H9 (cell line): ENCODE results near the gene CDKL1. TPM values are rescaled to one million over a fixed set of nuclear protein-coding genes. Genes with fewer than 3 reads are reported as not detected.

Experiments used
- DNase-seq: peaks from one replicate; pipeline ENCODE4 v3.0.0-alpha.2; 2017
- H2AFZ ChIP-seq: one replicate; pipeline ENCODE4 v1.6.1; 2013; ENCODE audit warnings: mild to moderate bottlenecking, low read length, control low read depth, moderate library complexity
- H2AK5ac ChIP-seq: 2 replicates; pipeline ENCODE4 v1.6.1; 2013; ENCODE audit warnings: low read length, control low read depth, mixed read lengths; ENCODE audit not compliant: insufficient read length
- H2BK120ac ChIP-seq: one replicate; pipeline ENCODE4 v1.6.1; 2013; ENCODE audit warnings: low read depth, mild to moderate bottlenecking, low read length, control low read depth, inconsistent platforms; ENCODE audit not compliant: poor library complexity, severe bottlenecking
- H2BK12ac ChIP-seq: 2 replicates; pipeline ENCODE4 v1.6.1; 2013; ENCODE audit warnings: low read length, control low read depth, mixed read lengths, low read depth; ENCODE audit not compliant: insufficient read length
- H2BK15ac ChIP-seq: 2 replicates; pipeline ENCODE4 v1.6.1; 2013; ENCODE audit warnings: low read depth, low read length, control low read depth
- H2BK20ac ChIP-seq: one replicate; pipeline ENCODE4 v1.6.1; 2013; ENCODE audit warnings: low read depth, mild to moderate bottlenecking, low read length, control low read depth, inconsistent platforms; ENCODE audit not compliant: poor library complexity, severe bottlenecking
- H2BK5ac ChIP-seq: 2 replicates; pipeline ENCODE4 v1.6.1; 2013; ENCODE audit warnings: low read length, control low read depth, mixed read lengths; ENCODE audit not compliant: insufficient read length
- H3K14ac ChIP-seq: 2 replicates; pipeline ENCODE4 v1.6.1; 2013; ENCODE audit warnings: low read length, control low read depth; ENCODE audit not compliant: insufficient read depth
- H3K18ac ChIP-seq: 2 replicates; pipeline ENCODE4 v1.6.1; 2013; ENCODE audit warnings: low read depth, mild to moderate bottlenecking, mixed read lengths, low read length, control low read depth; ENCODE audit not compliant: insufficient read length
- H3K23ac ChIP-seq: 2 replicates; pipeline ENCODE4 v1.6.1; 2013; ENCODE audit warnings: low read length, control low read depth, mixed read lengths, low read depth; ENCODE audit not compliant: insufficient read length
- H3K23me2 ChIP-seq: 2 replicates; pipeline ENCODE4 v1.6.1; 2013; ENCODE audit warnings: low read depth, mild to moderate bottlenecking, mixed read lengths, low read length, control low read depth; ENCODE audit not compliant: insufficient read length, poor library complexity, severe bottlenecking
- H3K27ac ChIP-seq: 2 replicates; pipeline ENCODE4 v1.5.1; 2013; ENCODE audit warnings: low read length, control low read depth, mixed read lengths, low read depth; ENCODE audit not compliant: insufficient read length
- H3K27me3 ChIP-seq: 2 replicates; pipeline ENCODE4 v1.6.1; 2013; ENCODE audit warnings: low read length, control low read depth, inconsistent platforms; ENCODE audit not compliant: insufficient read depth
- H3K4ac ChIP-seq: 2 replicates; pipeline ENCODE4 v1.6.1; 2013; ENCODE audit warnings: low read depth, mild to moderate bottlenecking, control low read depth, inconsistent platforms, low read length, moderate library complexity
- H3K4me1 ChIP-seq: 2 replicates; pipeline ENCODE4 v1.6.1; 2013; ENCODE audit warnings: low read length, control low read depth, inconsistent platforms; ENCODE audit not compliant: insufficient read depth
- H3K4me2 ChIP-seq: 2 replicates; pipeline ENCODE4 v1.6.1; 2013; ENCODE audit warnings: low read length, control low read depth, mixed read lengths; ENCODE audit not compliant: insufficient read length, insufficient read depth
- H3K56ac ChIP-seq: 2 replicates; pipeline ENCODE4 v1.6.1; 2013; ENCODE audit warnings: low read depth, mild to moderate bottlenecking, mixed read lengths, low read length, control low read depth; ENCODE audit not compliant: insufficient read length
- H3K79me1 ChIP-seq: 2 replicates; pipeline ENCODE4 v1.6.1; 2013; ENCODE audit warnings: low read depth, mild to moderate bottlenecking, moderate library complexity, low read length, control low read depth, inconsistent platforms; ENCODE audit not compliant: insufficient read depth, poor library complexity, severe bottlenecking
- H3K79me2 ChIP-seq: 2 replicates; pipeline ENCODE4 v1.6.1; 2013; ENCODE audit warnings: low read length, control low read depth, inconsistent platforms; ENCODE audit not compliant: insufficient read depth
- H3K9ac ChIP-seq: 2 replicates; pipeline ENCODE4 v1.6.1; 2013; ENCODE audit warnings: low read length, control low read depth, mixed read lengths; ENCODE audit not compliant: insufficient read length; ENCODE audit errors: extremely low read depth
- H3K9me3 ChIP-seq: one replicate; pipeline ENCODE4 v1.6.1; 2013; ENCODE audit warnings: low read depth, low read length, inconsistent platforms; ENCODE audit not compliant: control insufficient read depth
- H3T11ph ChIP-seq: one replicate; pipeline ENCODE4 v1.6.1; 2013; ENCODE audit warnings: mild to moderate bottlenecking, low read length, control low read depth, inconsistent platforms
- H4K20me1 ChIP-seq: one replicate; pipeline ENCODE4 v1.6.1; 2013; ENCODE audit not compliant: control insufficient read depth, insufficient read length, insufficient read depth
- H4K5ac ChIP-seq: 2 replicates; pipeline ENCODE4 v1.6.1; 2013; ENCODE audit warnings: low read depth, mild to moderate bottlenecking, mixed read lengths, low read length, control low read depth; ENCODE audit not compliant: insufficient read length
- H4K8ac ChIP-seq: replicated peaks from 2 replicates; pipeline ENCODE4 v1.6.1; 2013; ENCODE audit warnings: low read length, control low read depth, mixed read lengths, low read depth; ENCODE audit not compliant: insufficient read length
- H4K91ac ChIP-seq: 2 replicates; pipeline ENCODE4 v1.6.1; 2013; ENCODE audit warnings: low read depth, mild to moderate bottlenecking, moderate library complexity, mixed read lengths, low read length, control low read depth; ENCODE audit not compliant: insufficient read length
- H3K27ac Mint-ChIP-seq, 3 experiments: 2 replicates in 2 of 3; 3 replicates in 1 of 3; pipeline ENCODE4 v1.8.0; 2020 to 2021; ENCODE audit warnings: mixed read lengths in 3 of 3, mild to moderate bottlenecking in 1 of 3, moderate library complexity in 1 of 3
- H3K27me3 Mint-ChIP-seq: 2 replicates; pipeline ENCODE4 v1.8.0; 2021; ENCODE audit warnings: low read depth, mild to moderate bottlenecking, moderate library complexity, mixed read lengths
- H3K36me3 Mint-ChIP-seq, 3 experiments: 2 replicates in 2 of 3; 3 replicates in 1 of 3; pipeline ENCODE4 v1.8.0; 2020 to 2021; ENCODE audit warnings: low read depth in 3 of 3, mixed read lengths in 3 of 3; ENCODE audit not compliant: insufficient read depth in 1 of 3
- H3K4me1 Mint-ChIP-seq, 2 experiments: 2 replicates each; pipeline ENCODE4 v1.8.0; 2020; ENCODE audit warnings: mixed read lengths in 2 of 2
- H3K4me3 Mint-ChIP-seq, 2 experiments: 2 replicates in 1 of 2; 3 replicates in 1 of 2; pipeline ENCODE4 v1.8.0; 2020 to 2021; ENCODE audit warnings: mild to moderate bottlenecking in 2 of 2, mixed read lengths in 2 of 2, moderate library complexity in 1 of 2
- H3K9me3 Mint-ChIP-seq, 2 experiments: 2 replicates in 1 of 2; 3 replicates in 1 of 2; pipeline ENCODE4 v1.8.0; 2020; ENCODE audit warnings: mild to moderate bottlenecking in 2 of 2, mixed read lengths in 2 of 2, moderate library complexity in 1 of 2
- WGBS: extraction: QIAGEN DNeasy Blood & Tissue Kit; methylation state at CpG from one replicate; pipeline ENCODE4 v1.1.7; 2013; ENCODE audit warnings: missing lambda C conversion rate, low lambda C conversion rate, mixed read lengths; ENCODE audit not compliant: insufficient read length; ENCODE audit errors: extremely low coverage; 5-methylcytosine and 5-hydroxymethylcytosine counted together
- total RNA-seq: library from RNA; stranded (reverse); gene quantifications from 2 replicates; pipeline ENCODE4 v1.2.1, GENCODE V29; 2021
- TF ChIP-seq, protein P1 (sequence below): fragments of 200-600 bp; sonication (generic); conservative IDR thresholded peaks from 3 replicates; pipeline ENCODE4 v1.8.0; 2021; ENCODE audit warnings: antibody characterized with exemption, mild to moderate bottlenecking

The CDKL1 gene
- total RNA-seq, 1 experiment from 2014 or later, result 0.72 TPM

- DNase-seq, result peak; percentile 65
- no peaks in the 10 kb centered on the region for H3K27me3 Mint-ChIP-seq
- no peaks in the 10 kb centered on the region for H3K9me3 Mint-ChIP-seq
- Histone ChIP-seq H3K79me2 (no peaks in the 10 kb centered on the region), H2BK120ac (no peak overlapping the region), H3K9me3 (no peaks in the 10 kb centered on the region), H2BK20ac (no peak overlapping the region), H3K9ac (no peak overlapping the region), H4K20me1 (no peaks in the 10 kb centered on the region), H3K4me1 (peaks cover 8% of the 10 kb centered on the region; the same call in 1 of the 2 replicates), H3T11ph (no peak overlapping the region), H4K91ac (no peak overlapping the region), H2BK15ac (no peak overlapping the region), H3K27ac (peak overlapping the region; percentile 3), H3K23ac (no peak overlapping the region), H3K4me2 (no peak overlapping the region), H2AFZ (no peak overlapping the region), H4K8ac (no peak overlapping the region), H3K27me3 (no peaks in the 10 kb centered on the region), H3K14ac (no peak overlapping the region), H3K56ac (no peak overlapping the region), H3K4ac (no peak overlapping the region), H3K79me1 (no peaks in the 10 kb centered on the region), H2BK5ac (no peak overlapping the region), H2BK12ac (no peak overlapping the region), H3K18ac (no peak overlapping the region), H2AK5ac (no peak overlapping the region), H4K5ac (no peak overlapping the region), H3K23me2 (no peaks in the 10 kb centered on the region)
- peak overlapping the region in 1 of 2 experiments; percentile 39; a peak in 2 of 5 replicates for H3K4me3 Mint-ChIP-seq
- TF ChIP-seq, protein P1, sequence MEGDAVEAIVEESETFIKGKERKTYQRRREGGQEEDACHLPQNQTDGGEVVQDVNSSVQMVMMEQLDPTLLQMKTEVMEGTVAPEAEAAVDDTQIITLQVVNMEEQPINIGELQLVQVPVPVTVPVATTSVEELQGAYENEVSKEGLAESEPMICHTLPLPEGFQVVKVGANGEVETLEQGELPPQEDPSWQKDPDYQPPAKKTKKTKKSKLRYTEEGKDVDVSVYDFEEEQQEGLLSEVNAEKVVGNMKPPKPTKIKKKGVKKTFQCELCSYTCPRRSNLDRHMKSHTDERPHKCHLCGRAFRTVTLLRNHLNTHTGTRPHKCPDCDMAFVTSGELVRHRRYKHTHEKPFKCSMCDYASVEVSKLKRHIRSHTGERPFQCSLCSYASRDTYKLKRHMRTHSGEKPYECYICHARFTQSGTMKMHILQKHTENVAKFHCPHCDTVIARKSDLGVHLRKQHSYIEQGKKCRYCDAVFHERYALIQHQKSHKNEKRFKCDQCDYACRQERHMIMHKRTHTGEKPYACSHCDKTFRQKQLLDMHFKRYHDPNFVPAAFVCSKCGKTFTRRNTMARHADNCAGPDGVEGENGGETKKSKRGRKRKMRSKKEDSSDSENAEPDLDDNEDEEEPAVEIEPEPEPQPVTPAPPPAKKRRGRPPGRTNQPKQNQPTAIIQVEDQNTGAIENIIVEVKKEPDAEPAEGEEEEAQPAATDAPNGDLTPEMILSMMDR, result no peak; the same call in 2 of the 3 replicates
- H3K36me3 Mint-ChIP-seq, result no peaks in the 10 kb centered on the region
- WGBS, result no CpG with 5 or more reads among the region's 7 CpGs
- H3K4me1 Mint-ChIP-seq, result peaks cover 25 to 33% of the 10 kb centered on the region in 2 experiments
- H3K27ac Mint-ChIP-seq, result peak overlapping the region; percentile 69 to 89 (median 85)
These were observed 61.3 kb downstream of the CDKL1 start for GRCh38 chr14:50335389-50335788.
